ENCODE results near the gene MINDY4B.

DNA sequence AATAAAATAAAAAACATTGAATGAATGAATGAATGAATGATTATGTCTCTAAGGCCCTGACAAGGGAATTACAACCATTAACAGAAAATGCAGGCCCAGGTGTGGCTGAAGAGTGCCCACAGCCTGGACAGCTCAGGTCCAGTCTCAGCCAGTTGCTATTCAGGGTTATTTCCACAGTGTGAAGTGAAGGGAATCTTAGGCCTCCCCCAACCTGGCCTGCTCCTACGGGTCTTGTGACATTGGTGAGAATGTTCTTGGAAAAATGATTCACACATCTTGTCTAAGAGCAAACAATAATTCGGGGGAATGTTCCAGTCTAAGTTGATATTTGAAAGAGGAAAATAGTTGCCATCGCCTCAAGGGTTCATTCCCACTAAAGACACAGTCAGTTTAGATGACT, 37.0 kb downstream of the MINDY4B start:
- TF ChIP-seq, protein P1, sequence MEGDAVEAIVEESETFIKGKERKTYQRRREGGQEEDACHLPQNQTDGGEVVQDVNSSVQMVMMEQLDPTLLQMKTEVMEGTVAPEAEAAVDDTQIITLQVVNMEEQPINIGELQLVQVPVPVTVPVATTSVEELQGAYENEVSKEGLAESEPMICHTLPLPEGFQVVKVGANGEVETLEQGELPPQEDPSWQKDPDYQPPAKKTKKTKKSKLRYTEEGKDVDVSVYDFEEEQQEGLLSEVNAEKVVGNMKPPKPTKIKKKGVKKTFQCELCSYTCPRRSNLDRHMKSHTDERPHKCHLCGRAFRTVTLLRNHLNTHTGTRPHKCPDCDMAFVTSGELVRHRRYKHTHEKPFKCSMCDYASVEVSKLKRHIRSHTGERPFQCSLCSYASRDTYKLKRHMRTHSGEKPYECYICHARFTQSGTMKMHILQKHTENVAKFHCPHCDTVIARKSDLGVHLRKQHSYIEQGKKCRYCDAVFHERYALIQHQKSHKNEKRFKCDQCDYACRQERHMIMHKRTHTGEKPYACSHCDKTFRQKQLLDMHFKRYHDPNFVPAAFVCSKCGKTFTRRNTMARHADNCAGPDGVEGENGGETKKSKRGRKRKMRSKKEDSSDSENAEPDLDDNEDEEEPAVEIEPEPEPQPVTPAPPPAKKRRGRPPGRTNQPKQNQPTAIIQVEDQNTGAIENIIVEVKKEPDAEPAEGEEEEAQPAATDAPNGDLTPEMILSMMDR (IDR thresholded peaks at IDR 0.05) = no peak
- TF ChIP-seq POLR2A (IDR thresholded peaks at IDR 0.05) = no peak
